ENCODE measurements around the gene SRC. TPM values are rescaled to one million over a fixed set of nuclear protein-coding genes. Genes with fewer than 3 reads are reported as not detected.

The SRC gene
- total and polyA plus RNA-seq, 2 of the 8 experiments (the other 6 are each of a cell fraction or from before 2014, with no cell fraction given), result 27.6 to 28.8 TPM

- Histone ChIP-seq H4K20me1 (replicated peaks in 1 of 2; ENCODE audit: control insufficient read depth in 1 of 2, insufficient read depth in 2 of 2, low read length in 2 of 2) (no peaks in the 10 kb centered on the region), H2BK12ac (ENCODE audit: low read depth, low read length) (peak overlapping the region; percentile 90; the same call in 1 of the 2 replicates), H2BK15ac (ENCODE audit: low read length) (peak overlapping the region; percentile 88; the same call in 1 of the 2 replicates), H3K79me1 (ENCODE audit: low read depth, low read length) (no peaks in the 10 kb centered on the region), H3K56ac (replicated peaks; ENCODE audit: insufficient read length, low read depth, low read length) (no peak overlapping the region), H2BK120ac (replicated peaks; ENCODE audit: low read depth, low read length) (peak overlapping the region; percentile 52), H3K9me3 (ENCODE audit: insufficient read depth in 2 of 2, low read depth in 1 of 2, low read length in 1 of 2) (no peaks in the 10 kb centered on the region), H2AFZ (ENCODE audit: low read length) (no peak overlapping the region), H4K5ac (ENCODE audit: insufficient read length, low read depth, low read length) (peak overlapping the region; percentile 44), H3K9ac (replicated peaks in 1 of 4; ENCODE audit: extremely low read depth in 1 of 4, low read depth in 3 of 4, low read length in 3 of 4) (no peak overlapping the region; a peak in 1 of 7 replicates), H3K36me3 (ENCODE audit: control insufficient read depth in 2 of 4, insufficient read depth in 4 of 4, low read length in 3 of 4) (peaks cover 0 to 15% (median 4%) of the 10 kb centered on the region in 4 experiments; a peak in 4 of 8 replicates), H4K91ac (replicated peaks; ENCODE audit: insufficient read length, low read length) (peak overlapping the region; percentile 71), H3K18ac (ENCODE audit: extremely low read depth, low read length) (peak overlapping the region; percentile 87), H3K4ac (replicated peaks; ENCODE audit: insufficient read length, low read depth, low read length) (no peak overlapping the region), H3K4me2 (ENCODE audit: insufficient read depth in 1 of 2, low read depth in 2 of 2, low read length in 2 of 2) (peak overlapping the region; percentile 51 to 63), H2AK5ac (ENCODE audit: low read depth, low read length) (peak overlapping the region; percentile 90; the same call in 1 of the 2 replicates), H3K79me2 (ENCODE audit: control insufficient read depth in 1 of 2, insufficient read depth in 2 of 2, low read length in 2 of 2) (no peaks in the 10 kb centered on the region), H3K23ac (ENCODE audit: insufficient read length) (no peak overlapping the region), H2BK5ac (ENCODE audit: low read depth, low read length) (peak overlapping the region; percentile 93), H2BK20ac (ENCODE audit: low read length) (peak overlapping the region; percentile 48; the same call in 1 of the 2 replicates), H3K27me3 (replicated peaks in 1 of 4; ENCODE audit: control insufficient read depth in 3 of 4, extremely low read depth in 1 of 4, insufficient read depth in 3 of 4, low read length in 3 of 4) (no peaks in the 10 kb centered on the region), H3K27ac (ENCODE audit: low read depth, low read length) (peak overlapping the region; percentile 78), H4K8ac (ENCODE audit: extremely low read depth, insufficient read depth, low read length) (peak overlapping the region; percentile 41; the same call in 1 of the 2 replicates), H3K23me2 (ENCODE audit: low read depth, low read length) (peaks cover 2% of the 10 kb centered on the region; the same call in 1 of the 2 replicates), H3K14ac (ENCODE audit: insufficient read length) (no peak overlapping the region), H3K4me1 (replicated peaks in 1 of 4; ENCODE audit: control insufficient read depth in 3 of 4, insufficient read depth in 4 of 4, low read length in 3 of 4) (peaks cover 0 to 37% (median 28%) of the 10 kb centered on the region in 4 experiments; a peak in 6 of 7 replicates), H3K4me3 (ENCODE audit: extremely low read depth in 1 of 4, insufficient read depth in 2 of 4, low read depth in 3 of 4, low read length in 4 of 4) (peak overlapping the region in 1 of 4 experiments; percentile 43; a peak in 1 of 8 replicates)
- peak in 1 of 2 experiments; percentile 39 for DNase-seq (ENCODE audit: low read depth in 1 of 2, low spot score in 2 of 2)
- TF ChIP-seq SIN3A (conservative IDR thresholded peaks at IDR 0.05 in 1 of 2, IDR thresholded peaks at IDR 0.05 in 1 of 2; ENCODE audit: low read depth in 1 of 2, low read length in 2 of 2) (0 out of 4 replicates have a peak, but pooled peaks of 1 of the 2 experiments have one; percentile 39), YY1 (IDR thresholded peaks at IDR 0.05; ENCODE audit: low read depth, low read length) (peak; percentile 53; the same call in 1 of the 2 replicates), EP300 (IDR thresholded peaks at IDR 0.05; ENCODE audit: borderline replicate concordance in 1 of 2, low read depth in 2 of 2, low read length in 2 of 2) (peak in 1 of 2 experiments; percentile 46; a peak in 1 of 3 replicates), ASH2L (IDR thresholded peaks at IDR 0.05; ENCODE audit: low read length) (no peak)
- WGBS, 2 experiments (ENCODE audit: extremely low coverage in 1 of 2, insufficient coverage in 1 of 2, insufficient read length in 1 of 2, insufficient replicate concordance in 2 of 2, low coverage in 1 of 2, low lambda C conversion rate in 2 of 2, missing lambda C conversion rate in 1 of 2), result 45% methylated on average over 19 of the region's 22 CpGs; no CpG with 5 or more reads in 1 of the 2 experiments
- no peak for FAIRE-seq
- CTCF ChIA-PET (ENCODE audit: partially characterized antibody), result interaction anchor here (0.6 to 4.0 kb wide), 34 partner anchors 11 to 263 kb away, joined by 3 to 39 read pairs (median 6); partner anchors contain the start of genes BLCAP, NNAT and SRC
- POLR2A ChIA-PET (ENCODE audit: partially characterized antibody), result interaction anchor here (0.9 to 3.5 kb wide), 19 partner anchors 9 to 1039 kb away, joined by 3 to 24 read pairs (median 5); partner anchors contain the start of genes NNAT and SNHG17
Observed at GRCh38 chr20:37395921-37396415, 50.0 kb downstream of the SRC start.

All from H1 (cell line).